Sigmoid colon (tissue), 7 donors: ENCODE measurements around the gene ZFYVE19. TPM values are rescaled to one million over a fixed set of nuclear protein-coding genes. Genes with fewer than 3 reads are reported as not detected.

Experiments used
- DNase-seq: peaks from one replicate; pipeline ENCODE4 v3.0.0-alpha.2; 2019
- H3K27ac ChIP-seq, 4 donors: fragments of 200-600 bp; sonication (generic); one replicate each; pipeline ENCODE4 v1.5.1; 2016 to 2019; ENCODE audit warnings: mild to moderate bottlenecking in 1 of 4
- H3K27me3 ChIP-seq, 3 donors: fragments of 200-600 bp; sonication (generic); one replicate each; pipeline ENCODE4 v1.5.1; 2019; ENCODE audit warnings: mild to moderate bottlenecking in 1 of 3
- H3K36me3 ChIP-seq, 4 donors: fragments of 200-600 bp; sonication (generic); one replicate each; pipeline ENCODE4 v1.5.1; 2016 to 2019
- H3K4me1 ChIP-seq, 4 donors: fragments of 200-600 bp; sonication (generic); one replicate each; pipeline ENCODE4 v1.5.1; 2017 to 2019
- H3K4me3 ChIP-seq, 4 donors: fragments of 200-600 bp; sonication (generic); one replicate each; pipeline ENCODE4 v1.5.1; 2017 to 2019; ENCODE audit warnings: mild to moderate bottlenecking in 2 of 4, moderate library complexity in 1 of 4
- H3K9me3 ChIP-seq, 4 donors: fragments of 200-600 bp in 3 of 4; sonication (generic) in 3 of 4; one replicate each; pipeline versions ENCODE4 v1.5.1 to v1.6.1; 2013 to 2019
- CTCF ChIP-seq, 4 experiments: fragments of 450-650 bp in 3 of 4; fragments of 200-600 bp in 1 of 4; IDR thresholded peaks; one replicate each; pipeline ENCODE4 v1.5.1; 2016 to 2019; ENCODE audit warnings: antibody characterized with exemption in 4 of 4, mild to moderate bottlenecking in 3 of 4, moderate library complexity in 2 of 4
- EP300 ChIP-seq, 4 donors: sonication (generic); formaldehyde crosslinking; IDR thresholded peaks; one replicate each; pipeline ENCODE4 v1.6.1; 2017; ENCODE audit warnings: antibody characterized with exemption in 4 of 4
- POLR2A ChIP-seq, 2 donors: fragments of 450-650 bp; IDR thresholded peaks; one replicate each; pipeline ENCODE4 v1.6.1; 2016; ENCODE audit warnings: antibody characterized with exemption in 2 of 2, mild to moderate bottlenecking in 2 of 2, moderate library complexity in 2 of 2
- POLR2AphosphoS5 ChIP-seq, 4 donors: sonication (generic); formaldehyde crosslinking; IDR thresholded peaks; one replicate each; pipeline ENCODE4 v1.6.1; 2017; ENCODE audit warnings: antibody characterized with exemption in 4 of 4
- WGBS, 2 donors: extraction: QIAGEN DNeasy Blood & Tissue Kit; methylation state at CpG; one replicate each; pipeline ENCODE4 v1.1.7; 2013; 5-methylcytosine and 5-hydroxymethylcytosine counted together
- intact Hi-C: fragments of 100-400 bp; cut with DNase I; formaldehyde crosslinking; loops from one replicate; pipeline ENCODE4 v1.15.1; 2023
- polyA plus RNA-seq, 3 donors: library from polyadenylated mRNA; stranded (reverse); fragments of 200-250 nt; gene quantifications; one replicate each; pipeline ENCODE4 v1.2.3, GENCODE V29; 2013
- total RNA-seq, 4 donors: library from RNA; depleted of rRNA; stranded (reverse); fragments of >200 nt; gene quantifications; one replicate each; pipeline ENCODE4 v1.1.0, GENCODE V29; 2016
- donor health status: healthy with polysubstance abuse.
- donor health status: Bipolar disorder and iron deficiency.
- donor health status: healthy.

The ZFYVE19 gene
- total RNA-seq (10 to 100 TPM; 17.5 to 49.6 (median 29.9) TPM), polyA plus RNA-seq (10 to 100 TPM; 14.4 to 32.4 (median 28.7) TPM)

GRCh38 chr15:40807028-40807887 lies at the start of gene ZFYVE19, which contains the start of gene DNAJC17:
ZFYVE19 (plus strand) TSS chr15:40807089; CDS start chr15:40807590, 501 bp downstream.
DNAJC17 (minus strand) TSS chr15:40807473; CDS start chr15:40807446, 27 bp downstream.
- DNase-seq = peak; percentile 98
- peak within 1 kb of the TSS; percentile 85 to 98 (median 94) for H3K4me3 ChIP-seq
- H3K9me3 ChIP-seq = no peaks in the 10 kb centered on the region
- H3K36me3 ChIP-seq = peaks cover 0 to 16% (median 3%) of the 10 kb centered on the region in 4 donors
- TF ChIP-seq CTCF (IDR thresholded peaks at IDR 0.05) = peak in 2 of 4 experiments; percentile 17 to 19
- TF ChIP-seq POLR2AphosphoS5 (IDR thresholded peaks at IDR 0.05) = peak in 3 of 4 donors; percentile 46 to 80 (median 69)
- peak in 1 of 4 donors; percentile 18 for TF ChIP-seq EP300 (IDR thresholded peaks at IDR 0.05)
- TF ChIP-seq POLR2A (IDR thresholded peaks at IDR 0.05) = peak in 1 of 2 donors; percentile 42
- intact Hi-C loops = loop anchor here (1.0 to 10.0 kb wide), 5 partner anchors 40 to 642 kb away; partner anchors contain the start of genes BUB1B, C15orf62, RAD51 and RMDN3
- H3K4me1 ChIP-seq = peaks cover 0 to 26% (median 19%) of the 10 kb centered on the region in 4 donors
- WGBS, 2 donors = 0% methylated on average over 64 of the region's 64 CpGs
- H3K27ac ChIP-seq = peak within 1 kb of the TSS; percentile 94 to 98 (median 96)
- no peaks in the 10 kb centered on the region for H3K27me3 ChIP-seq

- DNase-seq = no peak
- Histone ChIP-seq H3K4me1 (peaks cover 0 to 30% (median 28%) of the 10 kb centered on the region in 4 donors), H3K4me3 (no peak overlapping the region), H3K27me3 (no peaks in the 10 kb centered on the region), H3K9me3 (no peaks in the 10 kb centered on the region), H3K36me3 (no peaks in the 10 kb centered on the region), H3K27ac (no peak overlapping the region)
- 91 to 95% methylated on average over 5 of the region's 5 CpGs for WGBS, 2 donors
- intact Hi-C loops = loop anchor here (10.0 kb wide), 2 partner anchors 135 to 195 kb away; partner anchors contain the start of genes CCDC32, RPUSD2 and VPS18
- TF ChIP-seq EP300 (IDR thresholded peaks at IDR 0.05) = no peak
- TF ChIP-seq POLR2A (IDR thresholded peaks at IDR 0.05) = no peak
- no peak for TF ChIP-seq CTCF (IDR thresholded peaks at IDR 0.05)
- no peak for TF ChIP-seq POLR2AphosphoS5 (IDR thresholded peaks at IDR 0.05)
Measured at GRCh38 chr15:40759961-40760360, 46.9 kb upstream of the ZFYVE19 start.

- no peaks in the 10 kb centered on the region for H3K27me3 ChIP-seq
- peak overlapping the region; percentile 32 to 57 (median 46) for H3K4me3 ChIP-seq
- intact Hi-C loops = no loop called here
- peak overlapping the region; percentile 68 to 80 (median 71) for H3K27ac ChIP-seq
- H3K9me3 ChIP-seq = no peaks in the 10 kb centered on the region
- 28 to 31% methylated on average over 55 of the region's 55 CpGs for WGBS, 2 donors
- TF ChIP-seq POLR2AphosphoS5 (IDR thresholded peaks at IDR 0.05) = peak in 2 of 4 donors; percentile 43 to 45
- no peak for TF ChIP-seq CTCF (IDR thresholded peaks at IDR 0.05)
- no peak for TF ChIP-seq EP300 (IDR thresholded peaks at IDR 0.05)
- peak; percentile 89 for DNase-seq
- H3K4me1 ChIP-seq = peaks cover 0 to 30% (median 27%) of the 10 kb centered on the region in 4 donors
- H3K36me3 ChIP-seq = peaks cover 0 to 7% (median 2%) of the 10 kb centered on the region in 4 donors
Measured at GRCh38 chr15:40762919-40763800, 43.7 kb upstream of the ZFYVE19 start.

DNA sequence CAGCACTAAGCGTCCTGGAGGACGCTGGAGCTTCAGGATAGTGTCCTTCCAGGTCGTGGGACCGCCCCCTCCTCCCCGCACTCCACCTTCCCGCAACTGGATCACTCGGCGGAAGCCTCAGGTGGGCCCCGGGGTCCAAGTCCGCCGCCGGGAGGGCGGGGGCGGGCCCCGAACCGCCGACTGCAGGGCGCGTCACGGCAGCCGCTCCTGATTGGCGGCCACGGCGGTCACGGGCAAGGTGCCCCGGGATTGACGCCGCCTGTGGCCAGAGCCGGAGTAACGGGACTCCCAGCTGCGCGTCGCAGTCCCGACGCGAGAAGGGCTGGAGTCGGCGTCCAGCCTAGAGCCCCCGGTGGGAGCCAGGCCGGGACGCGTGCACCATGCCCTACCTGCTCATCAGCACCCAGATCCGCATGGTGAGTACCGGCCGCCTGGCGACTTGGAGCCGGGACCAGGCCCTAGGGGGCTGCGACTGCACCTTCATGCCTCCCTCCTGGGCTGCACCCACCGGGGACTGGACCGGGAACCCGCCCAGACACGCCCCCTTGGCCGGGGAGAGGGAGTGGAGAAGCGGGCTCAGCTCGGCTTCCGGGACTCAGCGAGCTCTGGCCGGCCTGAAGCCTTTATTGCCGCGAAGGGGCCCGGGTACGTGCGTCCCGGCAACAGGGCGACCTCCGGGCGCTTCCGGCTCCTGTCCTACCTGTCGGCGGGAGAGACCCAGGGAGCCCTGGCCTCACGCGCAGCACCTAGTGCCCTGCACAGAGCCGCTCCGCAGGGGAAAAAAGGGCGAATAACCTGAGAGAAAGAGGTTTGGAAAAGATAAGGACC lies 42.9 kb upstream of the ZFYVE19 start, which contains the start of gene GCHFR:
Gene GCHFR, plus strand, starts transcription at position 268 of the 828 bp plus-strand sequence. Its CDS starts 113 bp downstream, at position 381.
- intact Hi-C loops = no loop called here
- Histone ChIP-seq H3K36me3 (peaks cover 0 to 7% (median 2%) of the 10 kb centered on the region in 4 donors), H3K9me3 (no peaks in the 10 kb centered on the region), H3K27ac (peak within 1 kb of the TSS; percentile 68 to 80 (median 71)), H3K4me1 (peaks cover 0 to 31% (median 30%) of the 10 kb centered on the region in 4 donors), H3K4me3 (peak within 1 kb of the TSS; percentile 32 to 57 (median 46)), H3K27me3 (no peaks in the 10 kb centered on the region)
- 1% methylated on average over 75 of the region's 75 CpGs for WGBS, 2 donors
- TF ChIP-seq POLR2AphosphoS5 (IDR thresholded peaks at IDR 0.05) (peak; percentile 34 to 75 (median 50)), CTCF (IDR thresholded peaks at IDR 0.05) (peak in 2 of 4 experiments; percentile 10 to 34), EP300 (IDR thresholded peaks at IDR 0.05) (no peak), POLR2A (IDR thresholded peaks at IDR 0.05) (peak in 1 of 2 donors; percentile 27)
- peak; percentile 89 for DNase-seq
